ENCODE data around the gene FRAT1. TPM values are rescaled to one million over a fixed set of nuclear protein-coding genes. Genes with fewer than 3 reads are reported as not detected.
A peak's percentile ranks its signal among the peaks of the same experiment; 100 is the strongest.
"Not testable (repeated sequence)": the region's sequence is repeated elsewhere in the genome, so short reads cannot be mapped to it uniquely, and the experiment has no call there.

Gene FRAT1, protein sequence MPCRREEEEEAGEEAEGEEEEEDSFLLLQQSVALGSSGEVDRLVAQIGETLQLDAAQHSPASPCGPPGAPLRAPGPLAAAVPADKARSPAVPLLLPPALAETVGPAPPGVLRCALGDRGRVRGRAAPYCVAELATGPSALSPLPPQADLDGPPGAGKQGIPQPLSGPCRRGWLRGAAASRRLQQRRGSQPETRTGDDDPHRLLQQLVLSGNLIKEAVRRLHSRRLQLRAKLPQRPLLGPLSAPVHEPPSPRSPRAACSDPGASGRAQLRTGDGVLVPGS
- 2.5 TPM for polyA plus RNA-seq (ENCODE audit: insufficient read length)
- long read RNA-seq, donor 1, transcript FRAT1-201 (1 exons, 2,649 nt), result major isoform, 15 of 16 reads
- long read RNA-seq, donor 1, partial matches to known transcripts, result 0 of 16 reads
- long read RNA-seq, donor 1, other reads (novel, unspliced or antisense), result 0 of 16 reads
- long read RNA-seq, donor 2, transcript FRAT1-201 (1 exons, 2,649 nt), result major isoform, 7 of 7 reads
- long read RNA-seq, donor 2, partial matches to known transcripts, result 0 of 7 reads
- long read RNA-seq, donor 2, other reads (novel, unspliced or antisense), result 0 of 7 reads
- long read RNA-seq, donor 3, partial matches to known transcripts, result 0 of 4 reads
- long read RNA-seq, donor 3, other reads (novel, unspliced or antisense), result 0 of 4 reads
- long read RNA-seq, donor 4, partial matches to known transcripts, result 0 of 1 reads
- long read RNA-seq, donor 4, other reads (novel, unspliced or antisense), result 0 of 1 reads
- long read RNA-seq, donor 5, partial matches to known transcripts, result 0 of 3 reads
- long read RNA-seq, donor 5, other reads (novel, unspliced or antisense), result 0 of 3 reads
- long read RNA-seq, donor 6, transcript FRAT1-201 (1 exons, 2,649 nt), result major isoform, 6 of 6 reads
- long read RNA-seq, donor 6, partial matches to known transcripts, result 0 of 6 reads
- long read RNA-seq, donor 6, other reads (novel, unspliced or antisense), result 0 of 6 reads
- long read RNA-seq, donor 7, transcript FRAT1-201 (1 exons, 2,649 nt), result major isoform, 7 of 8 reads
- long read RNA-seq, donor 7, partial matches to known transcripts, result 0 of 8 reads
- long read RNA-seq, donor 7, other reads (novel, unspliced or antisense), result 0 of 8 reads
- long read RNA-seq, donor 8, partial matches to known transcripts, result 0 of 1 reads
- long read RNA-seq, donor 8, other reads (novel, unspliced or antisense), result 0 of 1 reads

GRCh38 chr10:97318772-97319651, at the start of gene FRAT1:
TSS of gene FRAT1 (plus strand) at chr10:97319271. CDS start at chr10:97319454, 183 bp downstream.
- DNase-seq, result peak; percentile 87

GRCh38 chr10:97270523-97271154, 48.4 kb upstream of the FRAT1 start:
- no peak for DNase-seq

- no peak for DNase-seq
These were observed 45.4 kb upstream of the FRAT1 start for GRCh38 chr10:97273700-97274099.

- DNase-seq, result no peak
These were observed 44.2 kb upstream of the FRAT1 start for GRCh38 chr10:97274828-97275227.

- DNase-seq, result no peak
These were observed 41.5 kb upstream of the FRAT1 start for GRCh38 chr10:97277551-97277950.

DNA sequence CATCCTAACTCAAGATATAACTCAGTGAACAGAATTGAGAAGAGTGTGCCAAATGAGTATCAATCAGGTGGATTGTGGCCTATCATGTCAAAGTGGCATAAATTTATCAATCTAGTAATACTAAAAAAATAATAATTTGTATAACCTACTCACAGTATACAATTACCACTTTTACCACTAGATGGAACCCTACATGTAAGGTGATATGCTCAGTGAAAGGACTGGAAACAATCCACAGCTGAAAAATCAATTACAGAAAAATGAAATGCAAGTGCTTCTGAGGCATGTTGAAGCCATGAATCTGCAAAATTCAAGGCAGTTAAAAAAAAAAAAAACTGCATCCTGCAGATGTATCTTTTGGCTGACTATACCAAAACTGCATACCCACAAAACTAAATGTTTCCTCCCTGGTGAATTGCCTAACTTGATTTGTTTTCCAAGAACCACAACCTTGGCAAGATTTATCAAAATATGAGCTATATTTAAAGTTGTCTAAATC, 40.5 kb upstream of the FRAT1 start:
- DNase-seq, result peak; percentile 68

- DNase-seq, result no peak
These were observed 39.8 kb upstream of the FRAT1 start for GRCh38 chr10:97279121-97279815.

GRCh38 chr10:97280783-97281182, 38.3 kb upstream of the FRAT1 start:
- DNase-seq, result no peak

GRCh38 chr10:97290076-97290475, 29.0 kb upstream of the FRAT1 start:
- not testable (repeated sequence) for DNase-seq

- DNase-seq, result not testable (repeated sequence)
These were observed 28.3 kb upstream of the FRAT1 start for GRCh38 chr10:97290576-97291356.

DNA sequence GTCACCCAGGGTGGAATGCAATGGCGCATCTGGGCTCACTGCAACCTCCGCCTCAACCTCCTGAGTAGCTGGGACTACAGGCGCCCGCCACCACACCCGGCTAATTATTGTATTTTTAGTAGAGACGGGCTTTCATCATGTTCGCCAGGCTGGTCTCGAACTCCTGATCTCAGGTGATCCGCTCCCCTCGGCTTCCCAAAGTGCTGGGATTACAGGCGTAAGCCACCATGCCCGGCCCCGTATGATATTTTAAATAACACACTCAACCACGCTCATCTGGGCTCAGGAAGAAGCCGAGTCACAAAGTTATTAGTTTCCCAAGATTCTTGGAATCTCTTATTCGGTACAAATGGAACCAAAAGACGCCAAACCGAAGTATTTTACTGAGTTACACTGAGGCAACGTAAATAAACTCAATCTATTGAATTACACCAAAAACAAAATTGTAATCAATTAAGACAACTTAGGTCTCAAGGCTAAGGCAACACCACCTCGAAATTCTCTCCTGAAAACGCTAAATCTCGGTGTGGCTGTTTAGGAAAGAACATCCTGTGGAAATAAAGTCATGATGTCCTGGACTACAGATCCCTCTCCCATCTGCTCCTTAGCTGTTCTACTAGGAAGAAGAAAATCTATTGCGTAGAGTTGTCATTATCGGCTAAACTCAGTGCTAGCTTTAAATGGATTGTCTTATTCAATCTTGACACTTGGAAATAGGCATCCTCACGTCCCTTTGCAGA, 27.5 kb upstream of the FRAT1 start:
- DNase-seq, result no peak

DNA sequence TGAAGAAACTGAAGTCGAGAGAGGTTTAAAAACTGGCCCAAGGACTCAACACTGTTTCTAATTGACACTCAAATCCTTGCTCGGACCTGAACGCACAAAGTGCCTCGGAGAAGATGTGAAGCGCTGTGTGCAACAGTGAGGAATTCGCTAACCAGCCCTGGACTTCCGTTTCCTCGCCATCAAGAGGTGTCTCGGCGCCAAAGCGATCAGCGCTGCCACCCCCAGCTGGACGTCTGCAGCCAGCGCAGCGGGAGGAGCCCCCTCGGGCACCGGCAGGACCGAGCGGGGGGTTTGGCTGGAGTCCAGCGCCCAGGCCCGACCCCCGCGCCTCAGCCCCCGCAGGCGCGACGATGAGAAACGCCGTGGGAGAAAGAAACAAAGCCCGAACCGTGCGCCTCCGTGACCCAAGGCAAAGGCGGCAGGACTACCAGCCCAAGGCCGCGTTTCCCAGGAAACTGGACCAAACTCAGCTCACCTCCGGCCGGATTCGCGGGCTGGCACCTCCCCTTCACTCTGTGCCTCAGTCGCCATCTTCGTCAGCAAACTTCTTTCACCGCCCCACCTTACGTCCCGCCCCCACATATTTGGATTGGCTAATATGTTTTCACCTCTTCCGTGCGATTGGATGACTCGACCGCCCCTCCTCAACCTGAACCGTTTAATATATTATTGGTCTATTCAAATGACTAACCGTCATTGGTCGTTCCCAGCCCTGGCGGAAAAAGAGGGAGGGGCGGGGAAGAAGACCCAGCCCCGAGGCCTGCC, 26.8 kb upstream of the FRAT1 start, which contains the start of gene ARHGAP19:
Gene ARHGAP19 (minus strand): TSS at position 541 of the 765 bp plus-strand sequence. CDS start 10 bp downstream, at position 531.
- DNase-seq, result peak; percentile 99

DNA sequence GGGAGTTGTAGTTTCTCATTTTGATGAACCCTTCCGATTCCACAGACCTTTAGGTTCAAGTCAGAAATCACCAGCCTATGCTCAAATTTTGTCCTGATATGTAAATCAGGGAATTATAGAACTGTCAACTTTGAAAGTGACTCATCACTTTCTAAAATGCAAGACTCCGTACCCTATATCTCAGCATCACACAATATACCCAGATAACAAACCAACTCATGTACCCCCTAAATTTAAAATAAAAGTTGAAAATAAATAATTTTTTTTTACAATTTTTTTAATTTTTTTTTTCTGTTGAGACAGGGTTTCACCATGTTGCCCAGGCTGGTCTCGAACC, 26.2 kb upstream of the FRAT1 start:
- DNase-seq, result no peak

DNA sequence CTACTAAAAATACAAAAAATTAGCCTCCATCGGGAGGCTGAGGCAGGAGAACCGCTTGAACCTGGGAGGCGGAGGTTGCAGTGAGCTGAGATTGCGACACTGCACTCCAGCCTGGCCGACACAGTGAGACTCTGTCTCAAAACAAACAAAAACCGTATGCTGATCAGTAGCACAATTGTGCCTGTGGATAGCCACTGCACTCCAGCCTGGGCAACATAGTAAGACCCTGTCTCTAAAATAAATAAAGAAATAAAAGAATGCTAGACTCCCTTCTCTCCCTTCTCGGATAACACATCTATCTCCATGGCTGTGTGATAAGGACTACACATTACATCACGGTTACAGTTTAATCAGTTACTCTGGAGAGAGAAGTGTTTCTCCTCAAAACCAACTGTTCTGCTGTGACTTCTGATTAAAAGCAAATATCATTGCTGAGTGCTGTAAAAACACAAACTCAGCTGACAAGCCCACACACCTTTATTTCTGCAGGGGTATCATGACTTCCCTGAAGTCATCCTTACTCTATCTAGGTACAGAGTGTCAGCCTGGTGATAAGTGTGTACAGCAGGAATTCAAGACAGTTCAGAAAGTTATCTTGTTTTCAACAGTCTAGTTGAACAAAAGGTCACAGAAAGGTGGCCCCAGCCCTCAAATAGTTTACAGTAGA, 21.4 kb upstream of the FRAT1 start:
- no peak for DNase-seq

GRCh38 chr10:97298223-97298571, 20.9 kb upstream of the FRAT1 start:
- DNase-seq, result no peak

GRCh38 chr10:97300980-97301379, 18.1 kb upstream of the FRAT1 start:
- no peak for DNase-seq
